Measurements from ENCODE around the gene ZNF606. TPM values are rescaled to one million over a fixed set of nuclear protein-coding genes. Genes with fewer than 3 reads are reported as not detected.

Gene ZNF606
- total and polyA plus RNA-seq, 10 of the 15 experiments (the other 5 are each of a cell fraction or from before 2014, with no cell fraction given), result 2.2 to 10.6 (median 7.6) TPM

DNA sequence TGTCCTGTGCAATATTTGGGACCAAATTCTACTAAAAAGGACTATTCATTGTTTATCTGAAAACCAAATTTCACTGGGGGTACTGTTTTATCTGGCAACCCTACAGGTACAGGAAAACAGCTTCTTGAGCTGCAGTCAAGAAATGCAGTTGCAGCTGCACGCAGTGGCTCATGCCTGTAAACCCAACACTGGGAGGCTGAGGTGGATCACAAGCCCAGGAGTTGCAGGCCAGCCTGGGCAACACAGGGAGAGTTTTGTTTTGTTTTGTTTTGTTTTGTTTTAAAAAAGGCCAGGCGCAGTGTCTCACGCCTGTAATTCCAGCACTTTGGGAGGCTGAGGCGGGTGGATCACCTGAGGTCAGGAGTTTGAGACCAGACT is 19.7 kb upstream of the ZNF606 start (continued):
- TF ChIP-seq, protein P1, sequence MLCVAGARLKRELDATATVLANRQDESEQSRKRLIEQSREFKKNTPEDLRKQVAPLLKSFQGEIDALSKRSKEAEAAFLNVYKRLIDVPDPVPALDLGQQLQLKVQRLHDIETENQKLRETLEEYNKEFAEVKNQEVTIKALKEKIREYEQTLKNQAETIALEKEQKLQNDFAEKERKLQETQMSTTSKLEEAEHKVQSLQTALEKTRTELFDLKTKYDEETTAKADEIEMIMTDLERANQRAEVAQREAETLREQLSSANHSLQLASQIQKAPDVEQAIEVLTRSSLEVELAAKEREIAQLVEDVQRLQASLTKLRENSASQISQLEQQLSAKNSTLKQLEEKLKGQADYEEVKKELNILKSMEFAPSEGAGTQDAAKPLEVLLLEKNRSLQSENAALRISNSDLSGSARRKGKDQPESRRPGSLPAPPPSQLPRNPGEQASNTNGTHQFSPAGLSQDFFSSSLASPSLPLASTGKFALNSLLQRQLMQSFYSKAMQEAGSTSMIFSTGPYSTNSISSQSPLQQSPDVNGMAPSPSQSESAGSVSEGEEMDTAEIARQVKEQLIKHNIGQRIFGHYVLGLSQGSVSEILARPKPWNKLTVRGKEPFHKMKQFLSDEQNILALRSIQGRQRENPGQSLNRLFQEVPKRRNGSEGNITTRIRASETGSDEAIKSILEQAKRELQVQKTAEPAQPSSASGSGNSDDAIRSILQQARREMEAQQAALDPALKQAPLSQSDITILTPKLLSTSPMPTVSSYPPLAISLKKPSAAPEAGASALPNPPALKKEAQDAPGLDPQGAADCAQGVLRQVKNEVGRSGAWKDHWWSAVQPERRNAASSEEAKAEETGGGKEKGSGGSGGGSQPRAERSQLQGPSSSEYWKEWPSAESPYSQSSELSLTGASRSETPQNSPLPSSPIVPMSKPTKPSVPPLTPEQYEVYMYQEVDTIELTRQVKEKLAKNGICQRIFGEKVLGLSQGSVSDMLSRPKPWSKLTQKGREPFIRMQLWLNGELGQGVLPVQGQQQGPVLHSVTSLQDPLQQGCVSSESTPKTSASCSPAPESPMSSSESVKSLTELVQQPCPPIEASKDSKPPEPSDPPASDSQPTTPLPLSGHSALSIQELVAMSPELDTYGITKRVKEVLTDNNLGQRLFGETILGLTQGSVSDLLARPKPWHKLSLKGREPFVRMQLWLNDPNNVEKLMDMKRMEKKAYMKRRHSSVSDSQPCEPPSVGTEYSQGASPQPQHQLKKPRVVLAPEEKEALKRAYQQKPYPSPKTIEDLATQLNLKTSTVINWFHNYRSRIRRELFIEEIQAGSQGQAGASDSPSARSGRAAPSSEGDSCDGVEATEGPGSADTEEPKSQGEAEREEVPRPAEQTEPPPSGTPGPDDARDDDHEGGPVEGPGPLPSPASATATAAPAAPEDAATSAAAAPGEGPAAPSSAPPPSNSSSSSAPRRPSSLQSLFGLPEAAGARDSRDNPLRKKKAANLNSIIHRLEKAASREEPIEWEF (IDR thresholded peaks at IDR 0.05; ENCODE audit: insufficient replicate concordance, low read depth, low read length), result no peak
- no peak for TF ChIP-seq YBX1 (IDR thresholded peaks at IDR 0.05)
- TF ChIP-seq, protein P2, sequence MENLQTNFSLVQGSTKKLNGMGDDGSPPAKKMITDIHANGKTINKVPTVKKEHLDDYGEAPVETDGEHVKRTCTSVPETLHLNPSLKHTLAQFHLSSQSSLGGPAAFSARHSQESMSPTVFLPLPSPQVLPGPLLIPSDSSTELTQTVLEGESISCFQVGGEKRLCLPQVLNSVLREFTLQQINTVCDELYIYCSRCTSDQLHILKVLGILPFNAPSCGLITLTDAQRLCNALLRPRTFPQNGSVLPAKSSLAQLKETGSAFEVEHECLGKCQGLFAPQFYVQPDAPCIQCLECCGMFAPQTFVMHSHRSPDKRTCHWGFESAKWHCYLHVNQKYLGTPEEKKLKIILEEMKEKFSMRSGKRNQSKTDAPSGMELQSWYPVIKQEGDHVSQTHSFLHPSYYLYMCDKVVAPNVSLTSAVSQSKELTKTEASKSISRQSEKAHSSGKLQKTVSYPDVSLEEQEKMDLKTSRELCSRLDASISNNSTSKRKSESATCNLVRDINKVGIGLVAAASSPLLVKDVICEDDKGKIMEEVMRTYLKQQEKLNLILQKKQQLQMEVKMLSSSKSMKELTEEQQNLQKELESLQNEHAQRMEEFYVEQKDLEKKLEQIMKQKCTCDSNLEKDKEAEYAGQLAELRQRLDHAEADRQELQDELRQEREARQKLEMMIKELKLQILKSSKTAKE (IDR thresholded peaks at IDR 0.05; ENCODE audit: low read depth, poor library complexity, severe bottlenecking), result no peak
- TF ChIP-seq WRNIP1 (IDR thresholded peaks at IDR 0.05; ENCODE audit: borderline replicate concordance, low read depth, low read length), result no peak
- no peak for TF ChIP-seq ZBTB11 (CRISPR knock-in tag; IDR thresholded peaks at IDR 0.05)
- no peak for TF ChIP-seq HDGF (IDR thresholded peaks at IDR 0.05)
- no peak for TF ChIP-seq PML (IDR thresholded peaks at IDR 0.05; ENCODE audit: low read length)
- no peak for TF ChIP-seq SUPT20H (IDR thresholded peaks at IDR 0.05; ENCODE audit: borderline replicate concordance, control insufficient read depth, low read depth, low read length)
- no peak for TF ChIP-seq ZNF384 (IDR thresholded peaks at IDR 0.05; ENCODE audit: borderline replicate concordance, low read depth, low read length)
- TF ChIP-seq CBFB (IDR thresholded peaks at IDR 0.05; ENCODE audit: low read depth), result no peak
- TF ChIP-seq, protein P3, sequence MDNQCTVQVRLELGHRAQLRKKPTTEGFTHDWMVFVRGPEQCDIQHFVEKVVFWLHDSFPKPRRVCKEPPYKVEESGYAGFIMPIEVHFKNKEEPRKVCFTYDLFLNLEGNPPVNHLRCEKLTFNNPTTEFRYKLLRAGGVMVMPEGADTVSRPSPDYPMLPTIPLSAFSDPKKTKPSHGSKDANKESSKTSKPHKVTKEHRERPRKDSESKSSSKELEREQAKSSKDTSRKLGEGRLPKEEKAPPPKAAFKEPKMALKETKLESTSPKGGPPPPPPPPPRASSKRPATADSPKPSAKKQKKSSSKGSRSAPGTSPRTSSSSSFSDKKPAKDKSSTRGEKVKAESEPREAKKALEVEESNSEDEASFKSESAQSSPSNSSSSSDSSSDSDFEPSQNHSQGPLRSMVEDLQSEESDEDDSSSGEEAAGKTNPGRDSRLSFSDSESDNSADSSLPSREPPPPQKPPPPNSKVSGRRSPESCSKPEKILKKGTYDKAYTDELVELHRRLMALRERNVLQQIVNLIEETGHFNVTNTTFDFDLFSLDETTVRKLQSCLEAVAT (IDR thresholded peaks at IDR 0.05), result no peak
- TF ChIP-seq LARP7 (IDR thresholded peaks at IDR 0.05), result no peak

All from GM12878 (cell line).